ENCODE data around the gene TCF3. TPM values are rescaled to one million over a fixed set of nuclear protein-coding genes. Genes with fewer than 3 reads are reported as not detected.

Gene TCF3
- total and polyA plus RNA-seq, 5 donors from 2014 or later = 3.4 to 56.5 (median 3.6) TPM

DNA sequence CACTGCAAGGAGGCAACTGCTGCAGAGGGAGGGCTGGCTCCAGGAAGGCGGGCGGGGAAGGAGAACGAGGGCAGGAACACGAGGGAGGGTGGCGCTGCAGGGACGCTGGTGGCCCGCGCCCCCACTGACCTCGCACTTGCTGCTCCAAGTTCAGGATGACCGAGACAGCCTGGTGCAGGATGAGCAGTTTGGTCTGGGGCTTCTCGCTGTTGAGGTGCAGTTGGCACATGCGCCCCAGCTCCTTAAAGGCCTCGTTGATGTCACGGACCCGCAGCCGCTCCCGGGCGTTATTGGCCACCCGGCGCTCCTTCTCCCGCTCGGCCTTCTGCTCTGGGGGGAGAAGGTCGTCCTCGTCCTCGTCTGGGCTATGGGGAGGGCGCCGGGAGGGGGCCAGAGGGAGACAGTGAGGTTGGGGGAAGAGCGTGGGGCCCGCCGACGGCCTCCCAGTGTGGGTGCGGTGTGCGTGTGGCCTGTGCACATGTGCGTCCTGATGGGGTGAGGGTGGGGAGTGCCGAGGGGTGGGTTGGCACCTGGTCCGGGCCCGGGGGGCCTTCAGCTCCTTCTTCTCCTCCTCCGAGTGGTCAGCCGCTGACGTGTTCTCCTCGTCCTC, 37.2 kb downstream of the TCF3 start:
- H3K9me3 Mint-ChIP-seq = no peaks in the 10 kb centered on the region
- H3K27me3 ChIP-seq (ENCODE audit: control insufficient read depth, insufficient read depth, low read length) = no peaks in the 10 kb centered on the region
- H3K4me1 Mint-ChIP-seq = peaks cover 0 to 15% (median 9%) of the 10 kb centered on the region in 4 donors
- ATAC-seq (ENCODE audit: low read depth in 2 of 2) (no peak), DNase-seq (no peak)
- no peak overlapping the region for H3K4me3 Mint-ChIP-seq
- H3K36me3 ChIP-seq (ENCODE audit: control insufficient read depth, insufficient read depth, low read length) = peaks cover 32% of the 10 kb centered on the region
- no peaks in the 10 kb centered on the region for H3K9me3 ChIP-seq (ENCODE audit: control insufficient read depth in 2 of 2, low read length in 2 of 2)
- no peak overlapping the region for H3K4me3 ChIP-seq (ENCODE audit: low read depth, low read length)
- peaks cover 7% of the 10 kb centered on the region for H3K4me1 ChIP-seq (ENCODE audit: control insufficient read depth, insufficient read depth, low read length, poor library complexity, severe bottlenecking)
- no peaks in the 10 kb centered on the region for H3K27me3 Mint-ChIP-seq
- H3K36me3 Mint-ChIP-seq = peaks cover 11% of the 10 kb centered on the region
- peak overlapping the region in 1 of 3 donors; percentile 43 for H3K27ac Mint-ChIP-seq
- no peak overlapping the region for H3K27ac ChIP-seq (ENCODE audit: insufficient read depth, low read length, poor library complexity, severe bottlenecking)

DNA sequence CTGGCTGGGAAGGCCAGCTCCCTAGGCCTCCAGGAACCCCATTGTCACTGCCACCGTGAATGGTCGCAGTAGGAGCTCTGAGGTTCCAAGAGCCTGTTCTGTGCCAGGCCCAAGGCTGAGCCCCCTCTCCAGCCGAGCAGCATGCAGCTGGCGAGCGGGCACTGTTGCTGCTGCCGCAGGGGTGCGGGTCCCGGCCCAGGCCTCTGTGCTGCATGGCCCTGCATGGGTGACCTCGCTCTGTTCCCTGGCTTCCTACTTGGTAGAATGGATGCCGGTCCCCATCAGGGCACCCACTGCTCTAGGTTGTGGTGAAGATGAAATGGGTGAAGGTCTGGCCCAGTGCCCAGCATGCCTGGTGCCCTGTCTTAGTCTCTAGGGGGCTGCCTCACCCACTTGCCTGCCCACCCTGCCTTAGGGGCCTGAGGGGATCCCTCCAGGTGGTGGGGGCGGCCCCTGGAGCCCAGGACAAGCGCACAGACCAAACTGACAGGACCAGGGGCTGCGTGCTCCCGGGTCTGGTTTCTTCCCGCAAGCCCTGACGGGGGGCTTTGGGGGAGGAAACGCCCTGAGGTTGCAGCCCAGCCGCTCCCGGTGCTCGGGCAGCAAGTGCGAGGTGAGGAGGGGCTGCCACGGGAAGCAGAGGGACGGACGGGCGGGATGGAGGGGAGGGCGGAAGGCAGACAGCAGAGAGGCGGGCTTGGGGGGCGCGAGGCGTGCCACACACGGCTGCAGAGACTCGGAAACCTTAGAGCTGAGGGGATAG, 38.4 kb downstream of the TCF3 start:
- Mint-ChIP-seq H3K9me3 (no peaks in the 10 kb centered on the region), H3K4me3 (no peak overlapping the region), H3K36me3 (peaks cover 11% of the 10 kb centered on the region), H3K27me3 (no peaks in the 10 kb centered on the region), H3K27ac (peak overlapping the region in 1 of 3 donors; percentile 25), H3K4me1 (peaks cover 0 to 25% (median 14%) of the 10 kb centered on the region in 4 donors)
- H3K27me3 ChIP-seq (ENCODE audit: control insufficient read depth, insufficient read depth, low read length) = no peaks in the 10 kb centered on the region
- DNase-seq (no peak), ATAC-seq (ENCODE audit: low read depth in 2 of 2) (no peak)
- H3K9me3 ChIP-seq (ENCODE audit: control insufficient read depth in 2 of 2, low read length in 2 of 2) = no peaks in the 10 kb centered on the region
- no peak overlapping the region for H3K4me3 ChIP-seq (ENCODE audit: low read depth, low read length)
- no peak overlapping the region for H3K27ac ChIP-seq (ENCODE audit: insufficient read depth, low read length, poor library complexity, severe bottlenecking)
- peaks cover 32% of the 10 kb centered on the region for H3K36me3 ChIP-seq (ENCODE audit: control insufficient read depth, insufficient read depth, low read length)
- H3K4me1 ChIP-seq (ENCODE audit: control insufficient read depth, insufficient read depth, low read length, poor library complexity, severe bottlenecking) = peaks cover 17% of the 10 kb centered on the region

- no peaks in the 10 kb centered on the region for H3K27me3 ChIP-seq (ENCODE audit: control insufficient read depth, insufficient read depth, low read length)
- H3K36me3 ChIP-seq (ENCODE audit: control insufficient read depth, insufficient read depth, low read length) = peaks cover 32% of the 10 kb centered on the region
- no peak overlapping the region for H3K4me3 Mint-ChIP-seq
- H3K4me1 Mint-ChIP-seq = peaks cover 0 to 26% (median 16%) of the 10 kb centered on the region in 4 donors
- H3K9me3 ChIP-seq (ENCODE audit: control insufficient read depth in 2 of 2, low read length in 2 of 2) = no peaks in the 10 kb centered on the region
- ATAC-seq (ENCODE audit: low read depth in 2 of 2) = no peak
- no peaks in the 10 kb centered on the region for H3K27me3 Mint-ChIP-seq
- H3K36me3 Mint-ChIP-seq = peaks cover 11% of the 10 kb centered on the region
- H3K4me3 ChIP-seq (ENCODE audit: low read depth, low read length) = no peak overlapping the region
- no peak for DNase-seq
- peaks cover 25% of the 10 kb centered on the region for H3K4me1 ChIP-seq (ENCODE audit: control insufficient read depth, insufficient read depth, low read length, poor library complexity, severe bottlenecking)
- H3K9me3 Mint-ChIP-seq = no peaks in the 10 kb centered on the region
- H3K27ac ChIP-seq (ENCODE audit: insufficient read depth, low read length, poor library complexity, severe bottlenecking) = no peak overlapping the region
- H3K27ac Mint-ChIP-seq = no peak overlapping the region
These were observed 39.3 kb downstream of the TCF3 start for GRCh38 chr19:1613146-1613545.

GRCh38 chr19:1612114-1613086, 40.0 kb downstream of the TCF3 start:
- no peaks in the 10 kb centered on the region for H3K9me3 ChIP-seq (ENCODE audit: control insufficient read depth in 2 of 2, low read length in 2 of 2)
- H3K27me3 ChIP-seq (ENCODE audit: control insufficient read depth, insufficient read depth, low read length) = no peaks in the 10 kb centered on the region
- H3K4me3 Mint-ChIP-seq = no peak overlapping the region
- no peaks in the 10 kb centered on the region for H3K27me3 Mint-ChIP-seq
- H3K36me3 ChIP-seq (ENCODE audit: control insufficient read depth, insufficient read depth, low read length) = peaks cover 30% of the 10 kb centered on the region
- peaks cover 11% of the 10 kb centered on the region for H3K36me3 Mint-ChIP-seq
- H3K9me3 Mint-ChIP-seq = no peaks in the 10 kb centered on the region
- ATAC-seq (ENCODE audit: low read depth in 2 of 2) (no peak), DNase-seq (no peak)
- H3K4me1 Mint-ChIP-seq = peaks cover 0 to 24% (median 15%) of the 10 kb centered on the region in 4 donors
- no peak overlapping the region for H3K27ac Mint-ChIP-seq
- no peak overlapping the region for H3K4me3 ChIP-seq (ENCODE audit: low read depth, low read length)
- H3K27ac ChIP-seq (ENCODE audit: insufficient read depth, low read length, poor library complexity, severe bottlenecking) = no peak overlapping the region
- H3K4me1 ChIP-seq (ENCODE audit: control insufficient read depth, insufficient read depth, low read length, poor library complexity, severe bottlenecking) = peaks cover 26% of the 10 kb centered on the region

DNA sequence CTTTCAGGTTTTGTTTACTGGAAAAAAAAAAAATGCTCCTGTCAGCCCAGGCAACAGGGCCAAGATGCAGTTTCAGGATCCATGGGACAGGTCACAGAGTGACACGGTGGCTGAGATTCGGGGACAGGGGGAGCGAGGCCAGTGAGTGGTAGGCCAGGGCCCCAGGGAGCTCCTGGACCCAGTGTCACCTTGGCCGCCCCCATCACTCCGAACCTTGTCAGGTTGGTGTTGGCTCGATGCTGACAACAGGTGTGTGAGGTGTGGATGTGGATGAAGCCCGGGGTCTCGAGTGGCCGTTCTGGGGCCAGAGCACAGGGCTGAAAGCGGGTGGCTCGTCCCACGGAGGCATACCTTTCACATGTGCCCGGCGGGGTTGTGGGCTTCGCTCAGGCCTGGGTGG, 41.1 kb downstream of the TCF3 start:
- no peaks in the 10 kb centered on the region for H3K27me3 ChIP-seq (ENCODE audit: control insufficient read depth, insufficient read depth, low read length)
- H3K27ac ChIP-seq (ENCODE audit: insufficient read depth, low read length, poor library complexity, severe bottlenecking) = no peak overlapping the region
- Mint-ChIP-seq H3K4me3 (no peak overlapping the region), H3K9me3 (no peaks in the 10 kb centered on the region), H3K36me3 (peaks cover 7% of the 10 kb centered on the region), H3K27me3 (no peaks in the 10 kb centered on the region), H3K4me1 (peaks cover 0 to 24% (median 11%) of the 10 kb centered on the region in 4 donors), H3K27ac (no peak overlapping the region)
- ATAC-seq (ENCODE audit: low read depth in 2 of 2) = no peak
- DNase-seq = no peak
- H3K36me3 ChIP-seq (ENCODE audit: control insufficient read depth, insufficient read depth, low read length) = peaks cover 29% of the 10 kb centered on the region
- peaks cover 24% of the 10 kb centered on the region for H3K4me1 ChIP-seq (ENCODE audit: control insufficient read depth, insufficient read depth, low read length, poor library complexity, severe bottlenecking)
- no peaks in the 10 kb centered on the region for H3K9me3 ChIP-seq (ENCODE audit: control insufficient read depth in 2 of 2, low read length in 2 of 2)
- H3K4me3 ChIP-seq (ENCODE audit: low read depth, low read length) = no peak overlapping the region

DNA sequence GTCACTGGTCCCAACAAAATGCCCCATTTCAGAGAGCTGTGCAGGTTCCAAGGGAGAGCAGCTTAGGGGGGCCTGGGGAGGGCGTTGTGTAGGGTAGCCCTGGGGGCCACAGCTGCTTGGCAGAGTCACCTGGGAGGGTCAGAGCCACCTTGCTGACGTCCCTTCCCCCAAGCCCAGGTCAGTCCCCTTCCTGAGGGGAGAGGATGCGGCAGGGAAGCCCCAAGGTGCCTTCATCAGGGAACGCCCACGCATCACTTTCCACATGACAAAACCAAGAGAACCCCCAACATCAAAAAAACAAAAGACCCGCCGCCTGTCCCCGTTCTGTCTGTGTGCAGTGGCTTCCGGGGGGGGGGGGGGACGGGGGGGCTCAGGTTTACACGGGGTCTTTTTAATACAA, 41.8 kb downstream of the TCF3 start:
- Histone ChIP-seq H3K36me3 (ENCODE audit: control insufficient read depth, insufficient read depth, low read length) (peaks cover 24% of the 10 kb centered on the region), H3K9me3 (ENCODE audit: control insufficient read depth in 2 of 2, low read length in 2 of 2) (no peaks in the 10 kb centered on the region), H3K27me3 (ENCODE audit: control insufficient read depth, insufficient read depth, low read length) (no peaks in the 10 kb centered on the region), H3K4me3 (ENCODE audit: low read depth, low read length) (no peak overlapping the region), H3K27ac (ENCODE audit: insufficient read depth, low read length, poor library complexity, severe bottlenecking) (no peak overlapping the region), H3K4me1 (ENCODE audit: control insufficient read depth, insufficient read depth, low read length, poor library complexity, severe bottlenecking) (peaks cover 32% of the 10 kb centered on the region)
- Mint-ChIP-seq H3K36me3 (peaks cover 4% of the 10 kb centered on the region), H3K4me3 (no peak overlapping the region), H3K27ac (no peak overlapping the region), H3K9me3 (no peaks in the 10 kb centered on the region), H3K4me1 (peaks cover 1 to 30% (median 16%) of the 10 kb centered on the region in 4 donors), H3K27me3 (no peaks in the 10 kb centered on the region)
- ATAC-seq (ENCODE audit: low read depth in 2 of 2) = no peak
- no peak for DNase-seq

DNA sequence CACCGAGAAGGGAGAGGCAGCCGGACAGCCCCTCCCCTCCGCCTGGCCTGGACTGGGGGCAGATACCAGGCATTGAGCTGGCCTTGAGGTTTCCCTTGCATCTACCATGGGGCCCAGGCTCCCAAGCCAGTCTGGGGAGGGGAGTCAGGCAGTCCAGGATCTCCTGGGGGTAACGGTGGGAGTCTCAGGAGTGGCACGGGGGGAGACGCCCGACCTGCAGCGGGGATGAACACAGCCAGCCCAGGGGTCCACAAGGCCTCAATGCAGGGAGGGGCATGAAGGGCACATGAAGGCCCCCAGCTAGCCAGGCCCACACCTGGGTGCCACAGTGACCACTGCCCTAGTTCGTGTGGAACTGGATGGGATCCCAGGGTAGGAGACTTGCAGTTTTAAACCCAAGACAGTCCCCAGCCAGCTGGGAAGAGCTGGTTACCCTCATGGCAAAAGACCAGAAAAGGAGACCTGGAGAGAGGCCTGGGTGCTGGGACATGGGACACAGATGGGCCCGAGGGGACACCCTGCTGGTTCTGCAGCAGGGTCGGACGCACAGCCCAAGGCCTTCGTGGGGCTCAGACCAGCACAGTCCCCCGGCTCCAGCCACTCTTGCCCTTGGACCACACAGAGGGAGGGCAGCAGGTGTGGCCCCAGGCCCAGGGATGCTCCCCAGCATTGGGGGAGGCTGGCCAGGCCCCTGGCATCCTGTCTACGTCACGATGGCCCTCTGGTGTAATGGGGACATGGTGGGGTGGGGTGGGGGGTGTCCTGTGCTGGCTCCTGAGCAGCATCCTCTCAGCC, 42.5 kb downstream of the TCF3 start:
- Histone ChIP-seq H3K4me1 (ENCODE audit: control insufficient read depth, insufficient read depth, low read length, poor library complexity, severe bottlenecking) (peaks cover 35% of the 10 kb centered on the region), H3K4me3 (ENCODE audit: low read depth, low read length) (no peak overlapping the region), H3K9me3 (ENCODE audit: control insufficient read depth in 2 of 2, low read length in 2 of 2) (no peaks in the 10 kb centered on the region), H3K27me3 (ENCODE audit: control insufficient read depth, insufficient read depth, low read length) (no peaks in the 10 kb centered on the region), H3K36me3 (ENCODE audit: control insufficient read depth, insufficient read depth, low read length) (peaks cover 21% of the 10 kb centered on the region), H3K27ac (ENCODE audit: insufficient read depth, low read length, poor library complexity, severe bottlenecking) (peak overlapping the region; percentile 51)
- Mint-ChIP-seq H3K4me1 (peaks cover 4 to 32% (median 19%) of the 10 kb centered on the region in 4 donors), H3K27me3 (no peaks in the 10 kb centered on the region), H3K4me3 (peak overlapping the region in 1 of 4 donors; percentile 82), H3K36me3 (peaks cover 4% of the 10 kb centered on the region), H3K9me3 (no peaks in the 10 kb centered on the region), H3K27ac (peak overlapping the region in 2 of 3 donors; percentile 41 to 59)
- DNase-seq (no peak), ATAC-seq (ENCODE audit: low read depth in 2 of 2) (no peak)

All from CD4-positive, CD25-positive, alpha-beta regulatory T cell (primary cell).